SU-DHL-6 (cell line): ENCODE results near the gene SIAH2.

Experiments used
- EZH2phosphoT487 ChIP-seq: fragments of 200-600 bp; sonication (generic), shearing (Covaris generic); conservative IDR thresholded peaks from 2 replicates; pipeline ENCODE4 v1.6.1; 2018; ENCODE audit warnings: mild to moderate bottlenecking, antibody characterized with exemption, low read length, moderate library complexity, mixed read lengths
- TF ChIP-seq, protein P1 (sequence below): fragments of 200-600 bp; sonication (generic); IDR thresholded peaks from one replicate; pipeline ENCODE4 v1.5.1; 2017; ENCODE audit warnings: antibody characterized with exemption, mild to moderate bottlenecking, low read length, moderate library complexity; ENCODE audit not compliant: insufficient read depth, poor library complexity, severe bottlenecking

DNA sequence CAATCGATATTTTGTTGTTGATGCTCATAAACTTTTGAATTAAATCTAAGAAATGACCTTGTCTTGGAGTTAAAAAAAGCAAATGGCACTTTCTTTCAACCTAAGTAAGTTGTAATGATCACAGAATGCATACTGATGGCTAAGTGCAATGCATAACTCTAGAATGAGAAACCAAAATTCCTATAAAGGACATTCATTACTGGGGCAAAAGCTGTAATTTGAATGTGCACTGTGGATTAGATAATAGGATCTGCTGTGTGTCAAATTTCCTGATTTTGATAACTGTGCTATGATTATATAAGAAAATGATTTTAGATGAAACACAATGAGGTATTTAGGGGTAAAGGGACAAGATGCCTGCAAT is 14.3 kb downstream of the SIAH2 start:
- TF ChIP-seq, protein P1, sequence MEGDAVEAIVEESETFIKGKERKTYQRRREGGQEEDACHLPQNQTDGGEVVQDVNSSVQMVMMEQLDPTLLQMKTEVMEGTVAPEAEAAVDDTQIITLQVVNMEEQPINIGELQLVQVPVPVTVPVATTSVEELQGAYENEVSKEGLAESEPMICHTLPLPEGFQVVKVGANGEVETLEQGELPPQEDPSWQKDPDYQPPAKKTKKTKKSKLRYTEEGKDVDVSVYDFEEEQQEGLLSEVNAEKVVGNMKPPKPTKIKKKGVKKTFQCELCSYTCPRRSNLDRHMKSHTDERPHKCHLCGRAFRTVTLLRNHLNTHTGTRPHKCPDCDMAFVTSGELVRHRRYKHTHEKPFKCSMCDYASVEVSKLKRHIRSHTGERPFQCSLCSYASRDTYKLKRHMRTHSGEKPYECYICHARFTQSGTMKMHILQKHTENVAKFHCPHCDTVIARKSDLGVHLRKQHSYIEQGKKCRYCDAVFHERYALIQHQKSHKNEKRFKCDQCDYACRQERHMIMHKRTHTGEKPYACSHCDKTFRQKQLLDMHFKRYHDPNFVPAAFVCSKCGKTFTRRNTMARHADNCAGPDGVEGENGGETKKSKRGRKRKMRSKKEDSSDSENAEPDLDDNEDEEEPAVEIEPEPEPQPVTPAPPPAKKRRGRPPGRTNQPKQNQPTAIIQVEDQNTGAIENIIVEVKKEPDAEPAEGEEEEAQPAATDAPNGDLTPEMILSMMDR: no peak
- no peak for TF ChIP-seq EZH2phosphoT487
